Embryonic facial prominence (tissue), 1 donor: ENCODE results near the gene MPPE1.
A peak's percentile ranks its signal among the peaks of the same experiment; 100 is the strongest.
"Not testable (repeated sequence)": the region's sequence is repeated elsewhere in the genome, so short reads cannot be mapped to it uniquely, and the experiment has no call there.

Experiments used
- DNase-seq: peaks from one replicate; pipeline ENCODE4 v3.0.0-alpha.2; 2016; ENCODE audit errors: extremely low spot score

Gene MPPE1

DNA sequence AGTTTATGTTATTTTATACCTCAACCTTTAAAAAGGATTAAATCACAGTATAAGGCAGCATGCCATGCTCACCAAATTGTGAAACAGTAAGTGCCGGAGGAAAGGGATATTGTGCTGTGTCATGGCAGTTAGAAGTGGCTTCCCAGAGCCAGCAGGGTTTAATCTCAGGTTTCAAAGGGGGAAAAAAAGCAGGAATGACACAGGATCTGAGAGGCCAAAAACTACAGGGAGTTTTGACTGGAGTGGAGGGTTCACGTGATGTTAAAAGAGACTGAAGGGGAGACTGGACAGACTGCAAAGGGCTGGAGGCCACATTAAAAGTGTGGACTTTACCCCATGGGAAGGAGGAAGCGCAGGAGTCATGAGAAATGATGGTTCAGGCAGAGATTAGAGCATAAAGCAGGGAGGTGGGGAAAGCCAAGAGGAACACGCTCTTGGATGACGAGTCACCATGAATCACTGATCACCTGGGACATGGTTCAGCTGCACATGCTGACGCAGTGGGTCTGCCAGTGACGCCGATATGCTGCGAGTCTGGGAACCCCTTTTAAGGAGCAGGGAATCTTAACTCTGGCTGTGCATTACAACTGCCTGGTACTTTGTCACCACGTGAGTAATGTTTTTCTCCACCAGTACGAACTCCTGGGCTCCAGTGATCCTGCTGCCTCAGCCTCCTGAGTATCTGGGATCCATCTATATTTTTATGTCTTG lies 50.8 kb downstream of the MPPE1 start:
- no peak for DNase-seq

DNA sequence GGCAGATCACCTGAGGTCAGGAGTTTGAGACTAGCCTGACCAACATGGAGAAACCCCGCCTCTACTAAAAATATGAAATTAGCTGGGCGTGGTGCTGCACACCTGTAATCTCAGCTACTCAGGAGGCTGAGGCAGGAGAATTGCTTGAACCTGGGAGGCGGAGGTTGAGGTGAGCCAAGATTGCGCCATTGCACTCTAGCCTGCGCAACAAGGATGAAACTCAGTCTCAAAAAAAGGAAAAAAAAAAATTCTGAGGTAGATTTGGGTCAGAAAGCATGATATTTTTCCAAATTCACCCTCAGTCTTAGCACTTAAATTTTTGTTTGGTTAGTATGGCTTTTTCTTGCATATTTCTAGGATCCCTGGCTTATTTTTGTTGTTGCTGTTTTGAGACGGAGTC lies 53.6 kb downstream of the MPPE1 start:
- DNase-seq: not testable (repeated sequence)

DNA sequence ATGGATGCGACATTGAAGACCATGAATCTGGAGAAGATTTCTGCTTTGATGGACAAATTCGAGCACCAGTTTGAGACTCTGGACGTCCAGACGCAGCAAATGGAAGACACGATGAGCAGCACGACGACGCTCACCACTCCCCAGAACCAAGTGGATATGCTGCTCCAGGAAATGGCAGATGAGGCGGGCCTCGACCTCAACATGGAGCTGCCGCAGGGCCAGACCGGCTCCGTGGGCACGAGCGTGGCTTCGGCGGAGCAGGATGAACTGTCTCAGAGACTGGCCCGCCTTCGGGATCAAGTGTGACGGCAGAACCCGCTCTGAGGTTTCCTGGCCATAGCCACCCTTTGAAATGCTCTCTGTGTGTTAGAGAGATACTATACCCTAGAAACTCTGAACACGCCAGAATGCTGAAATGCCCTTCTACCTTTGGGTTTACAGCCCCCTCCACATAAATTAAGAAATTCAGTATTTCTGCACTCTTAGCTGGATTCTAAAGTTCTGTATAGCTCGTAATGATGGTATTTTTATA lies 56.2 kb downstream of the MPPE1 start:
- DNase-seq: no peak

DNA sequence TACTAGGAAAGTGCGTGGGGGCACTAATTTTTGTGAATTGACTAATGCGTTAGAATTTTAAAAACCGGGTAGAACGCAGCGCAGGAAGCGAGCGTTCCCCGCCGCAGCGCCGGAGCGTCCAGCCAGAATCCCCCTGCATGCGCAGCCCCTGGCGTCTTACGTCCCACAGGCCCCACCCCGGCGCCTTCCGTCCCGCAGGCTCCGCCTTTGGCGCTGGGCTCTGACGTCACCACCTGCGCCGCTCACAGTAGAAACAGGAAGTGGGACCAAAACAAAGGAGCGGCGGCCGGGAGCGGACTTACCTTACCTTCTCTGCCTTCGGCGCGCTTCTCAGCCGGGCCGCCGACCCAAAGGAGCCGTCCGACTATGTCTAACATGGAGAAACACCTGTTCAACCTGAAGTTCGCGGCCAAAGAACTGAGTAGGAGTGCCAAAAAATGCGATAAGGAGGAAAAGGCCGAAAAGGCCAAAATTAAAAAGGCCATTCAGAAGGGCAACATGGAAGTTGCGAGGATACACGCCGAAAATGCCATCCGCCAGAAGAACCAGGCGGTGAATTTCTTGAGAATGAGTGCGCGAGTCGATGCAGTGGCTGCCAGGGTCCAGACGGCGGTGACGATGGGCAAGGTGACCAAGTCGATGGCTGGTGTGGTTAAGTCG lies 56.8 kb downstream of the MPPE1 start, which contains the start of gene CHMP1B:
Gene CHMP1B, plus strand, starts transcription at position 268 of the 660 bp plus-strand sequence. Its CDS starts 99 bp downstream, at position 367.
- peak; percentile 92 for DNase-seq

DNA sequence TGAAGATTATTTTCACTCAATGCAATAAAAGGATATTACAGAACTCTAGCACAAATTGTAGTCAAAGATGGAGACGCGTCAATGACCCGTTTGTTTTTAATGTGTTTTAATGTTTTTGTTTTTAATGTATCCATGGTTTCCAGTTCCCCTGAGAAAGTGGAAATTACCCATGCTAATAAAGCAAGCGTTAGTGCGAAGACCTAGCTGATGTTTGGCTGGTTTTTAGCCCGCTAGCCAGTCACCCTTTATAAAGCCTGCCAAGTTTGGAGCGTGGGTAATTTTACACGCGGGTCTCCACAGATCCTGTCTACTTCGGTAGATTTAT lies 57.3 kb downstream of the MPPE1 start:
- peak; percentile 61 for DNase-seq

DNA sequence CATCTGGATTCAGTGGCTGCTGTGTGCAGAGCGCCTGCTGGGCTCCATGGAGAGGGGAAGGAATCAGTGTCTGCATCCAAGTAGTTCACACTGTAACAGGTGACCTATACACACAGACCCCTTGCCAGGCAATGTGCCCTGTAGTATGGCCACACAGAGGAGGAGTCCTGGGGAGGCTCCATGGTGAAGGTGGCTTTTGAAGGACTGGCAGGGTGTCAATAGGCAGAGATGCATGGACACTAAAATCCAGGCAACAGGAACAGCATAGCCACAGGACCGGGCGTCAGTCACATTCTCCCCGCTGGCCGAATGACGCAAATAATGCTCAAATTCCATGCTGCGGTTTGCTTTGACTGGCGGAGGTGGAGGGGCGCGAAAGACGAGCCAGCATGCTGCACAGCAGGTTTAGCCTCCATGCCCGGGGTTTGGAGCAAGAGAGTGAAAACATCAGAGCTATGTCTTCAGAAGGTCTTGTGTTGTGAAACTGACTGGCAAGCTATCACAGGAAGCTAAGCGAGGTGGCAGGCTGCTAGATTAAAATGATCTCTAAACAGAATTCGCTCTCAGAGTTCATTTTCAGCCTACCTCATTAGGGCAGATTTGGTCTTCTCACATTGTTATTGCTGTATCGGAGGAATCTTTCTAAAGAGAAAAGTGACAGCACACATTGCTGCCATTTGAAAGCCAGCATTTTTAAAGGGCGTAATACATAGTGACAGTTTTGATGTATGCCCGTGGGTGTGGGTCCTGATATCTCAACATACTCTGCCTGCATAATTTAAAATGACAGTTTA lies 58.1 kb downstream of the MPPE1 start:
- DNase-seq: peak; percentile 73

DNA sequence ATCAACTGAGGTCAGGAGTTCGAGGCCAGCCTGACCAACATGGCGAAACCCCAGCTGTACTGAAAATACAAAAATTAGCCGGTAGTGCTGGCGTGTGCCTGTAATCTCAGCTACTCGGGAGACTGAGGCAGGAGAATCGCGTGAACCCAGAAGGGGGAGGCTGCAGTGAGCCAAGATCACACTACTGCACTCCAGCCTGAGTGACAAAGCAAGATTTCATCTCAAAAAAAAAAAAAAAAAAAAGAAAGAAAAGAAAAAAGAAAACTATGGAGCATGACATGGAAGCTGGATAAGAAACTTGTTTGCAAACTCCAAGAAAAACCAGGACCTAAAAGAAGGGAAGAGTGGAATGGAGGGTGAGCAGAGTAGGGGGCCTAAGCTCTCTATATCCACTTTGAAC lies 58.8 kb downstream of the MPPE1 start:
- no peak for DNase-seq

DNA sequence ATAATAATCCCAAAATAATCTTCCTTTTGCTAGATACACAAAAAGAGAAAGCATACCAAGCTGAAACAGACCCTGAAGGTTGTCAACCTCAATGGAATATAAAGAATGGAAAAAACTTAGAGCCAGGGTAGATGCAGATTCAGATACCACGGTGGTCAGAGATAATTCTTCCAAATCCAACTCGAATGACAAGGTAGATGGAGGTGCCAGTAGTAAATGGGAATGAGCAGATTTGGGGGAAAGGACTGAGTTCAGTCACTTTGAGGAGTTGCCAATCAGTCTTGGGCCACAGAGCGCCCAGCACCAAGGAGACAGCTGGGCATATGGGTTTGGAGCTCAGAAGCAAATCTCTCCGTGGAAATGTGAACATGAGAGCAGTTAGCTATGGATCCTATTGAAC lies 60.3 kb downstream of the MPPE1 start:
- DNase-seq: no peak

DNA sequence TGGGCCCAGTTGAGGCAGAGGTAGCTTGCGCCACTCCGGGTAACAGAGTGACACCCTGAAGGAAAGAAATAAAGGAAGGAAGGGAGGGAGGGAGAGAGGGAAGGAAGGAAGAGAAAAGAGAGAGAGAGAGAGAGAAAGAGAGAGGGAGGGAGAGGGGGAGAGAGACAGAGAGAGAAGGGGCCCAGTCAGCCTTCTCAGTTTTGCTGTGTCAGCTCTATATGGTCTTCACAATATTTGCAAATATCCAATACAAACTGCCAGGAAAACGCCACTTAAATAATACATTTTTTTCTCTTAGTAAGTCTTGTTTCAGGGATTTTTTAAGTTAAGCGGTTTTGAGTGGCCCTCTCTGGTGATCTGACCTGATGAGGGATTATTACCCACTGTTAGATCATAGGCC lies 62.5 kb downstream of the MPPE1 start:
- DNase-seq: no peak

DNA sequence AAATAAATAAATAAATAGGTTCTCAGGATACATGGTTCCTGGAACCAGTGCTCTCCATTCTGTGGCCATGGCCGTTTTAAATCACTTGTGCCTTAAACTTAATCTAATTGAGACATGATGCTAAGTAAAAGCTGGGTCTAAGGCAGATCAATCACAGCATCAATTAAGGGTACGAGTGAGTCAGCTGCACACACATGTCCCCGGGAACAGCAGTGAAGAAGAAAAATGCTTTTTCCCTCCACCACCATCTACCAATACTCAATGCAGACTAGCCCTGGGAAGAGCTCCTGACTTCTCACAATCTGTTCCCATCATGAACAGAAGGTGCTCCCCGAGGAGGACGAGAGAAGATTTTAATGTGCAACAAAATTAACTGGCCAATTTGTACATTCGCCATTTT lies 63.7 kb downstream of the MPPE1 start:
- no peak for DNase-seq

DNA sequence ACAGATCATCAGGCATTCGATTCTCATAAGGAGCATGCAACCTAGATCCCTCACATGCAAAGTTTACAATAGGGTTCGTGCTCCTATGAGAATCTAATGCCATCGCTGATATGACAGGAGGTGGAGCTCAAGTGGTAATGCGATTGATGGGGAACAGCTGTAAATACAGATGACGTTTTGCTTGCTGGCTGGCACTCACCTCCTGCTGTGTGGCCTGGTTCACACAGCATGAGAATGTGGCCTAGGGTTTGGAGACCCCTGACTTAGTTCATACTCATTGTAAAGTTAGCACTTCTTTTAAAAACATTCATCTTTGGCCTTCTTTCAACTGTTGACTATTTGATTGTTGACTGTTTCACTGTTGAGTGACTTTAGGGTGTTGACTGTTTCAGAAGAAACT lies 65.6 kb downstream of the MPPE1 start:
- no peak for DNase-seq

DNA sequence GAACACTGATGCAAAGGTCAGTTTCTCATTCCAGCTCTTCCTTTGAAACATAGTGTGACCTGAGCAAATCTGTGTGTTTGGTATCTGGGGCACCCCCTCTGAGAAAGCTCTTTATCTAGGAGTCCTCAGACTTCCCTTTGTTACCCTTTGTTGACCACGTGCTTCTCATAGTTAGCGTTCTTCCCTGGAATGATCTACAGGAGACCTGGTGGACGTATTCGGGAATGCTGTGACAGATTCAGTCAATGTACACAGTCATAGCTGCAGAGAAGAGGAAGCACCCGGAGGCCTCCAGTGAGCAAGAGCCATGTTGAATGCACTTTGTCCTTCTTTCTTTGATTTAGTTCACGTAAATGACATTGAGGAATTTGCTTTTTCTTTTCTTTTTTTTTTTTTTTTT lies 67.6 kb downstream of the MPPE1 start:
- DNase-seq: no peak

DNA sequence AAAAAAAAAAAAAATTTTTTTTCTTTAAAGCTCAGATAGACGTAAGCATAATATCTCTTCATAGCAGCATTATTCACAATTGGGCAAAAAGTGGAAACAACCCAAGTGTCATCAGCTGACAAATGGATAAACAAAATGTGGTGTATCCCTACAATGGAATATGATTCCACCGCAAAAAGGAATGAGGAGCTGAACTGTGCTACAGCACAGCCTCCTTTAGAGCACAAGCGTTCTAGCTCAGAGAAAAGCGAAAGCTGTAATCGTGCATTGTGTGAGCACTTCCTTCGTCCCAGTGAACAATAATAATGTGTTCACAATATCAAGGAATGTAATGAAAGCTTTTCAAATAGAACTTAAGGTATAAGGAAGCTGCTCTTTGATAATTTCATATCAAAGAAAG lies 68.6 kb downstream of the MPPE1 start:
- no peak for DNase-seq

DNA sequence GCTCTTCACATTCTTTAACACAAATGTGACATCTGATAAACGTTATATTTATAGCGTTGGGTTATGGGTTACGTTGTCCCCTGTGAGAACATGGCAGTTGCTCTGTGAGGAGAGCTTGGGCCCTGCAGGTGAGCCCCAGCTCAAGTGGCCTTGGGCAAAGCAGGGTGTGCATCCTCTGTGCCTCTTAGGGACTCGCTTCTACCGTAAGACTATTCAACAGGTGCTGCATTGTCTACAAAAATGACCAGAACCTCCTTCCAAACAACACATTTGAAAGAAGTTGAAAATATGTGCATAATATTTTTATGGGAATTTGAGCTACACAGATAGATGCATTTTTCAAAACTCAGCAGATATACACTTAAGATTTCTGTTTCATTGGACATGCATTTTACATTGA lies 73.3 kb downstream of the MPPE1 start:
- DNase-seq: no peak
